GM21423 (cell line): Measurements from ENCODE around the gene NSG1.

Experiments used
- ATAC-seq: cut with Tn5 transposase; IDR thresholded peaks from one replicate; pipeline ENCODE4 v1.9.1; 2021; ENCODE audit warnings: mild to moderate bottlenecking, moderate library complexity; ENCODE audit not compliant: unreplicated experiment

Gene NSG1

DNA sequence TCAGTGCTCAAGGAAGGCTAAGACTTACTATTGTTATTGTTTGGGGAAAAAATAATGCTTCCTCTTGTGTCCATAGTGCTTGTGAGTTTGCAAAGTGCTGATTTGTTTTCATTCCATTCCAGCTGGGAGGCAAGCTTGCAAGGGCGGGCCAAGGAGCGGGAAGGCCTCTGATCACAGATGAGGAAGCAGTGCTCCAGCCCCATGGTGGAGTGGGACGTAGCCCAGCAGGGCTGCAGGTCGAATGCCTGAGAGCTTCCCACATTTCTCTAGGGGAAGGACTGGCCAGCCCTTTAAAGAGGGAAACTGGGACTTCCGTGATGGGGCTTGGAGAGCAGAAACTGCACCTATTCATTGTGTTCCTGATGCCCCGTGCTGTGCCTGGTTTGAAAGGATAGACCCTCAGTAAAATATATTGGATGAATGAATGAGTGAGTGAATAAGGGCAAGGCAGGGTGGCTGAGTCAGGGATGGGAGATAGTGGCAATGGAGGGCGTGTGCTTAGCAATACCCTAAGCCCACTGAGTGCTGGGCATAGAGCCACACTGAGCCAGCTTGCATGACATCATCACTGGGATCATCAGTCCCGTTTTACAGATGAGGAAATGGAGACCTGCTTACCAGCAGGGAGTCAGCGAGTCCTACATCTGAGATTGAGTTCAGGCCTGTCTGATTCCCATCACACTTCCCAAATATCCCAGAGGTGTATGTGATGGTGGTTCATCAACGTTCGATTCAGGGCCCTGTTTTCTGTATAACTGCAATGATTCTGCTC, 17.9 kb upstream of the NSG1 start:
- ATAC-seq, result no peak

DNA sequence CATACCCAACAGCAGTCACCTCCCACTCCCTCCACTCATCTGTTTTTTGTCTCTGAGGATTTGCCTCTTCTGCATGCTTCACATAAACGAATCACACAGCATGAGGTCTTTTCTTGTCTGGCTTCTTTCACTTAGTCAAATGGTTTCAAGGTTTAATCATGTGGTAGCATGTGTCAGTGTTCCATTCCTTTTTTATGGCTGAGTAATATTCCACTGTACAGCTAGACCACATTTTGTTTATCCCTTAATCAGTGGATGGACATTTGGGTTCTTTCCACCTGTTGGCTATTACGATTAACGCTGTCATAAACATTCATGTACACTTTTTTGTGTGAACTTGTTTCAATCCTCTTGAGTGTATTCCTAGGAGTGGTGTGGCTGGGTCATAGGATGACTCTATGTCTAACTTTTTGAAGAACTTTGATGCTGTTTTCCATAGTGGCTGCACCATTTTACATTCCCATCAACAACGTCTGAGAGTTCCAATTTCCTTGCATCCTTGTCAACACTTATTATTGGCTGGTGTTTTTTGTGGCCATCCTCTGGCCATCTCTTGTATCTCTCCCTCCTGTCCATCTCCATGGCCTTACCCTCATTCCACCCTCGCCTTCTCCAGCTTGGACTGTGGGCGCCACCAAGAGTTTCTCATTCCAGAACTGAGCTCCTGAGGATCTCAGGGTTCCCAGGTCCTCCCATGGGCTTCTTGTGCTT, 12.4 kb upstream of the NSG1 start:
- no peak for ATAC-seq

DNA sequence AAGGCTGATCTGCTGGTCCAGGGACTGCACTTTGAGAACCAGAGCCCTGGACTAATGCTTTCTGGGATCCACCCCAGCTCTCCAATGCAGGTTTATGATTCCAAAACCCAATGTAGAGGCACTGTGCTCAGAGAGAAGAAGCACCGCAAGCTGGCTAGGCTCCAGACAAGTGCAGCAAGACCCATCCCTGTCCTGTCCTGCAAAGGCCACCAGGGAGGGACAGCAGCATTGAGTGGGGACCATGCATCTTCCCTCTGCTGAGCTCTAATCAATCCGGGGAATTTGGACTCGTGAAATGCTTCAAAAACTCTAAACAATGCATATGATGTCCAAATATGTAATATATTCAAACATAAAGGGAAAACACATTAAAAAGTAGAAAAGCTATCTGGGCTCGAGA, 10.8 kb upstream of the NSG1 start:
- no peak for ATAC-seq

DNA sequence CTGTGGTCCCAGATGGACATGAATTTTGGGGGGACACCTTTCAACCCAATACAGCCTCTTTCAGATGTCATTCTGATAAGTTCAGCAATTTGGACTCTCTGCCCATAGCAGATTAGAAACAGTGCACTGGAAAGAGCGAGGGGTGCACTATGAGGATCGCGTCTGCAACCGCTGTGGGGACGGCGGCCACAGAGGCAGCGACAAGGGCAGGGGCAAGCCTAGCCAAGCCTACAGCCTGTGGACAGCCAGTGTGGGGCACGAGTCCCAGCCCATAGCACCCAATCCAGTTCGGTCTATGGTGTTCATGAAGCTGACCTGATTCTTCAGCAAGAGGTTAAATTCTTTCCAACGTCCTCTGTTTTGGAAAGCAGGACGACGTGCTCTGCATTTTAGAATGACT, 9.7 kb upstream of the NSG1 start:
- no peak for ATAC-seq

DNA sequence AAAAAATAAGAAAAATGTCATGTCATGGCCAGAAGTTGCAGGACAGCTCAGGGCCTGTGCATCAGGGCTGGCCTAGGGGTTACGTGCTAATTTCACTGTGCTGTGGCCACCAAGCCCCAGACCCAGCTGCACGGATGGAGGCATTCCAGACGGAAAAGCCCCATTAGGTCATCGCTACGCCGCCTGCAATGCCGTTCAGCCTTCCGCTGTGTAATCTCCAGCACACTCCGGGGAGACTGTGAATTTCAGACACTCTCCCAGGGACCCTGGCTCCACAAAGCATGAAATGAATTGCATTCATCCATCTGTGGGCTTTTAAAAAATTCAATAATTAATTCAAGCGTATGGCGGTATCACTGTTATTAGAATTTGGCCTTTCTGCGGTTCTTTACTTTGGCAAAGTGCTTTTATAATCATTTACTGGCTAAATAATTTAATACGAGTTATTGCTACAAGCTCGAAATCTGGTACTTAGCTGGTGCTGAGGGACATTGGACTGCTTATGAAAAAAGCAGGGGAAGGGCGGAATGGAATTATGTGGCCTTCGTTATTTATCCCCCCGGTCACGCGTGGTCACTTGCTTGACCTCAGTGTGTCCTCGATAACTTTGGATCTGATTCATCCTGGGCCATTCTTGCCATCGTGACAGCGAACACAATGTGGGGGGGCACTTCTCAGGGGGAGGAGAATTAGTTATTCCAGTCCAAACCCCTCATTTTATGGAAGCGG, 9.0 kb upstream of the NSG1 start:
- ATAC-seq, result no peak

DNA sequence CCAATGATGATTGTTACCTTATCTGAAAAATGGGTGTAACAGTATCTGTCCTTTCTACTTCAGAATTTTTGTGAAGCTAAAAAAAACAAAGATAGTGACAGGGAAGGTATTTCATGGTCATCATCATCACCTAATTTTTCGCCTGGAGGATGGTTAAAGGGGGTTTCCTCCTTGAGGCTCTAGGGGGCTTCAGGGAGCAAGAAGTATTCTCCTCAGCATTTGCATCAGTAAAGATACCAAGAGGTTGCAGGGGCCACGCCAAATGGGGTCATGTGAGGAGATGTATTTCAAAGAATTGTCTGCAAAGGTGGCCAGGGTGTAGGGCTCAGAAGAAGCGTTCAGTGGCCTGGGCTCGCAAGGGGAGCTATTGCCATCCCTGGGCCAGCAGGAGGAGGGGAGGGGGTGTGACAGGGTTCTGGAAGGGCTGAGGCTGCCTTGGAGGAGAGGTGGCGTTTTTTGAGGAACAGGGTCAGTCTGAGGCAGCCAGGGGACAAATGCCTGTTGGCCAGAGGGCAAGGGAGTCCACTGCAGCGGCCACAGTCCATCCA, 7.3 kb upstream of the NSG1 start:
- ATAC-seq, result no peak

DNA sequence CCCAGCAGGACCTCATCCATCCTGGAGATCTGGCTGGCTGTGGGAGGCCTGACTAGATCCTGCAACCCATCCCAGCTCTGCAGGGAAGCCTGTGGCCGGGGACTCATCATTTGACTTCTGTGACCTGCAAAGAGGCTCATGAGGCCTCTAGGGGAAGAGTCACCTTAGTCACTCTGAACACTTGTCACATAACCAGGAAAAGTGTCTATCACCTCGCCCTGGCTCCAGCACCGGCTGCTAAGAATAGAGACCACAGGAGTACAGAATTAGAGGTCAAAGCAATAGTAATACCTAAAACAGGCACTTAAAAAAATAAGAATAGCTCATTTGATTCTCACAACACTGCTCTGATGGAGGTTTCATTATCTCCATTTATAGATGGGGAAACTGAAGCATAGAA, 3.8 kb upstream of the NSG1 start:
- no peak for ATAC-seq

DNA sequence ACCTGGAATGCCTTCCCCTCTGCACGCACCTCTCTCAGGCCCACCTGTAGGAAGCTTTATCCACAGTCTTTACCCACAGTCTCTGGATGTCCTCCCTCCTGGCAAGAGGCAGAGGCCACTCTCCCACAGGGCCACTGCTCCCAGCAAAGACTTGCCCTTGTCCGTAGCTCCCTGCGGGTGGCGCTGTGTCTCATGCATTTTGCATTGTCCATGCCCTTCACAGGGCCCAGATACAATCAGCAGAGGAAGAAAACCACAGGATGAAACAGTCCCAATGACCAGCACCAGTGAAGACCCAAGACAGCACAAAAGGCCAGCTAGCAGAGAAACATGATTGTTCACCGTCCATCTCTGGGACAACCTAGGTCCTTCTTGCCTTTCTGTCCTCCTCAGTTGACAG, 2.1 kb upstream of the NSG1 start:
- ATAC-seq, result no peak

DNA sequence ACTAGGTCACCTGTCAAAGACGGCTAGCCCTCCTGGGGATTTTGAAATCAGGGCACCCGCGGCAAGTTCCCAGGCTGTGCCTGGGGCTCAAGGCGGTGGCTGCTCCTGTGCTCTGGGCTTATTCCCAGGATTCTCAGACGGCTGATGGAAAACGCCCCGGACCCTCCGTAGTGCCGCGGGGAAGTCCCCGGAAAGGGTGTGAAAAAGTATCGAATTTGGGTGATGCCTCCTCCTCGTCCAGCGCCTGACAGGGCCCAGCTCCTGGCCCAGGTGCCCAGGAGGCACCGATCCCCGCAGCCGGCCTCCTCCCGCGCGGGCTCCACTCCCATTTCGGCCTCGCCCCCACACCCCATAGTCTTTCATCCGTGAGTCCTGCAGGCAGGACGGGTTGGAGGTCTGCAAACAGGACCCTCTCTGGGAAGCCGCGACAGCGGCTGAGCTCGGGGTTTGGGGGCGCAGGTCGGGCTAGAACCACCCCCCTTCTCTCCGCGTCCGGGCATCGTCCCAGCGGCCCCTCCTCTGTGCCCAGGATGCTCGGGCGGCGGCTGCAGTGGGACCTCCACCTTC, 1.1 kb upstream of the NSG1 start:
- no peak for ATAC-seq

DNA sequence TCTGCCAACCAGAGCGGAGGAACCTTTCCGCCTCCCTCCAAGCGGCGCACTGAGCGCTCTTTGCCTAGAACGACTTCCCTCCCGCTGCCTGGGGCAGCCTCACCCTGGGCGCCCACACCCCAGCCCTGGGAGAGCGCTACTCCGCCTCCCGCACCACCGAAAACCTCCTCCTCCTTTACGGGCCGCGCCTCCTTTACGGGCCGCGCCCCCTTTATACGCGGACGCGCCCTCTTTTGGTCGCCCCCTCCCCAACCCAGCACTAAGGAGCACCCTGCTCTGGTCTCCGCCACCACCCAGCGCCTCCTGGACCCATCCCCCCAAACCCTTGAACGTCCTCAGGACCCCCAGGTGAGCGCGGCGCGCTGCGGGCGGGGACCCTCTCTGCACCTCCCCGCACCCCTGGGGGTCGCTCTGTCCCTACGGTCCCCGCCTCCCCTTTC, 586 bp upstream of the NSG1 start:
- no peak for ATAC-seq

DNA sequence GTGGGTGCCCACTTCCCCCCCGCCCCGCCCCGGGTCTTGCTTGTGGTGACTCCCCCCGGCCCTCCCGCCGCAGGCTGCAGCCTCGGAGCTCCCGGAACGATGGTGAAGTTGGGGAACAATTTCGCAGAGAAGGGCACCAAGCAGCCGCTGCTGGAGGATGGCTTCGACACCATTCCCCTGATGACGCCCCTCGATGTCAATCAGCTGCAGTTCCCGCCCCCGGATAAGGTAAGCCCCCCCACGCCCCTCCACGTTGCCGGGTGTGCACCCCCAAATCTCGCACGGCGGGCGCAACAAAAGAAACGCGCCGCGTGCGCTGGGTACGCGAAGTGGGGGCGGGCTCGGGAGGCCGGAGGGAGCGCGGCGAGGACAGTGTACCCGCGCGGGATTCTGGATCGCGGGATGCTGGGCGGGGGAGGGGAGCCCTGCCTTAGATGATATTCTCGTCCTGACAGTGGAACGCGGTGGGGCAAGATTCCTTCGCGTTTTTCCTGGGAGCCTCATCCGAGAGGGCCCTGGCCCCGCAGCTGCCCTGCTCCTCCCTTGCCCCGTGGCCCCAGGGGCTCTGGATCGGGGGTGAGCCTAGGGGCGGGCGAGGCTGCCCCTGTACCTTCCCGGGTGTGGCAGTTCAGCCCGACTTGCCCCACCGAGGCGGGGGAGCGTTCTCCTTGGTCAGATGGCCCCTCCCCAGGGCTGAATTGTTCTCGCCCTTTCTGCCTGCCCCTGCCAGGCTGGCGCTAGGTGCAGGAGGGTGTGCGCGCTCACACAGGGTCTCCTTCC, 819 bp downstream of the NSG1 start:
- no peak for ATAC-seq

DNA sequence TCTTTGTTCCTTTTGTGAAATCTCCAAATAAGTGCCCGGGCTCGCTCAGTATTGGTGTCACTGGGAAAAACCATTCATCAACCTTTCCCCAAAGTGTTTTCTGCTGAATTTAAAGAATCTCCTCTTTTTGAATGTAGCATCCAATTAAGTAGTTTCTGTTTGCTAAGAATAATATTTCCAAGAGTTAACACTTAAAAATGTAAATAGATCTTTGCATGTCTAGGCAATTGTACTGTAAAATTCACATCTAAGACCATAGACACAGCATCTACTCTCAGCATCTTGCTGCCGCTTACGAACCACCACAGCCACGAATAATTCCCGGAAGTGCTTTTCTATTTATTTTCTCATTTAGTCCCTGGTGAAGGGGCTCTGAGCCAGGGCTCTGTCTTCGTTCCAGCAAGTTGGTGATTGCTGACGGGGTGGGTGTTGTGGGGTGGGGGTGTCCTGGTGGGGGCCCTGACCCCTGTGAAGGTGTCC, 1.4 kb downstream of the NSG1 start:
- ATAC-seq, result no peak

DNA sequence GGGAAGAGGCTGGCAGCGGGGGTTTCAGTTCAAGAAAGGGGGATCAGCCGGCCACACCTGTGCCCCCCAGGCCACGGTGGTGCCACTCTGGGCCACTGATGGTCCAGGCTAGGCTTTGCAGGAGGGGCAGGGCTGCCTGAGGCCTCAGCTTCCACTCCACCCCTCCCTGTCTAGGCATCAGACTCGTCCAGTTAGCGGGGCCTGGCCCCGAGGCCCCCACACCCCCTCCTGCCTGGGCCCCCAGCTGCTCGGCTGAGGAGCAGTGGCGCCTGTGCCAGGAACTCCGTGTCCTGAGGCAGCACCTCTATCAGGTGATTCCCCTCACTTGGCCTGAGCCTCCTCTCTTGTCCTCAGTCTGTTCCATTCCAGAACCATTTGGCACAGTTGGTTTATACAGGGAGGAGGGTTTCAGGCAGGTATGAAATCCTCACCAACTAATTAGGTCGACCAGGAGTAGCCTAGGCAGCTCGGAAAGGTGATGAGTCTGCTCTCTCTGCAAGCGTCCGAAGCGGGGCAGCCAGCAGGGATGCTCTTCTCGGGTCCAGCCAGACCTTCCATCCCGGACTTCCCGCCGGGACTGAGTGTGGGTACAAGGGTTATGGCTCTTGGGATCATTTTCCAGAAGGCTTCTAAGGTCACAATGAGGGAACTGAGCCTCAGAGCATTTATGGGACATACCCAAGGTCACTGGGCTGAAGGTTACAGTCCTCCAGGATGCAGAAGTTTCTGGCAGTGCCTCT, 2.1 kb downstream of the NSG1 start:
- ATAC-seq, result no peak

DNA sequence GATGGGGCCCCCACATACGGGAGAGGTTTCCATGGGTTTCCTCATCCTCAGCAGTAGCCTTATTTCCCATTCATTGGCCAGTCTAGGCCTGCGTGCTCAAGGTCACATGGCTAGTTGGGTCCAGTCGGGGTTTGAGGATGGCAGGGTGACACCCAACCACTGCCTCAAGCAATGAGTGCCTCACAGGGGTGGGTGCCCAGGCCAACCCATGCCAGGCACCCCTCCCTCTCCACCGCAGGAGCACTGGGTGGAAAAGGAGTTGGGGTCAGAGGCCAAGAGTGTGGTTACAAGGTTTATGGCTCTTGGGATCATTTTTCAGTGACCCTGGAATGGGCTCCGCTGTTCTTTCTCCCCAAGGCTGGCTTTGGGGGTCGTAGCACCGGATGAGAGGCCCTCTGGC, 3.1 kb downstream of the NSG1 start:
- ATAC-seq, result no peak

DNA sequence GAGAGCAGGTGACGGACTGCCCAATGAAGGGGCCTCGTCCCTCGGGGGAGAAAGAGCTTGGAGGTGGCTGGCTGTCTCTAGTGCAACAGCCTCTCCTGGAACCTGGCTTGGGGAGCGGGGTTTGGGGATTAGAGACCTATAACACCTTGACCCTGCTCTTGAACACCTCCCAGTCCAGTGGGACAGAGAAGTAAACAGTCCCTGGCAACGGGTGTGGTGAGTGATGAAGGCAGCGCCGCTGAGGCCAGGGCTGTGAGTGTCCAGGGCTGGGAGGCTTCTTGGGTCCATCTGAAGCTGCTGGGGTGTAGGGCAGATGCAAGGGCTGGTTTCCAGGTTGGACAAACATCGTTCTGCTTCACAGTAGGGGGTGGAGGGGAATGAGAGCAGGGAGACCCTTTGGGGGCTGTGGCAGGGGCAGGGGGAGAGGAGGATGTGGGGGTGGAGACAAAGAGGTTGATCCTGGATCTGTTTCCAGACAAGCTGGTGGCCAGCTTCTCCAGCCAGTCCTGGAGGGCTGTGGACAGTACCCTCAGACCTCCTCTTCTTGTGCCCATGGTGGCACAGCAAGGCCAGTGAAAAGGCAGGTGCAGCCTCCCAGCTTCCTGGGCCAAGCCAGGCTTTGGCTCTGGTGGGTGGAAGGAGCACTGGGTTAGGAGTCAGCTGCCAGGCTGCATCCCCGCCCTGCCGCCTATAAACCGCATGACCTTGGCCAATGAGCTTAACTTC, 3.8 kb downstream of the NSG1 start:
- no peak for ATAC-seq

DNA sequence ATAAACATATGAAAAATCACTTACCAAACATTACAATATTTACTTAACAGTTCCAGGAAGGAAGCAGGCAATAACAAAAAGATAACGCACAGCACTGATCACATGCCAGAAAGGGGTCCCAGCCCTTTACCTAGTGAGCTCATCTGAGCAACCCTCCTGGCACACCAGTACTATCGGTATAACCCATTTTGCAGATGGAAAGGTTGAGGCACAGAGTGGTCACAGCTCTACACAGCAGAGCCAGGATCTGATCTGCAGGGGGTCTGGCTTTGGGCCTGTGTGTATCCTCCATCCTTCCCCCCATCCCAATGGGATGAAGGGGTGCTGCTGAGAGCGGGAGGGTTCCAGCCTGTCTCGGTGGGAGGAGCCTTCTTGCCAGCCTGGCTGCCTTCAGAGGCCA, 5.0 kb downstream of the NSG1 start:
- ATAC-seq, result no peak

DNA sequence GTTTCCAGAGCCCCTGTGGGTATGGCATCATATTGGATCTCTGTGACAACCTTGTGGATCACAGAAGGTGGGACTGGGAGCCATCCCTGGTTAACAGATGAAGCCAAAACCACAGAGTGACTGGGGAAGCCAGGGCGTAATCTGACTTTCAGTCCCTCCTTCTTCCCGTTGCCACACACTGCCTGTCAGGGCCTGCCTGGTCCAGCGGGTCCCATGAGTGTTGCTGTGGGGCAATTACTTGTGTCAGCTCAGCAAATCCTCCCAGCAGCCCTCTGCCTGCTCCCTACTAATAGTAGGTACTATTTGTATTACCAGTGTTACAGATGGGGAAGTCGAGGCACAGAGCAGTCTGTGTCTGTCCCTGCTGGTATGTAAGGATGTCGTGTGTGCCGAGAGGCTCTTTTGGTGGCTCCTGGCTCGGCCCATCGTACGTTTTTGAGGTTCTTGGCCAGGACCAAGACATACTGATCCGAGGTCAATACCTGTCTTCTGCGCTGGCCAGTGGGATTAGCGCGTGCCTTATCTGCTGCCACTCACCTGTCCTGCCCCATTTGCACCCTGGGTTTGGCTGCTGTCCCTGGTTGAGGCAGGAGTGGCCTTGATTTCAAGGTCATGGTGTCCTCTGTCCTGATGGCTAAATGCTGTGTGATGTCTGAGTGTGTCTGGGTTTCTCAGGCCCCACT, 5.7 kb downstream of the NSG1 start:
- ATAC-seq, result no peak

DNA sequence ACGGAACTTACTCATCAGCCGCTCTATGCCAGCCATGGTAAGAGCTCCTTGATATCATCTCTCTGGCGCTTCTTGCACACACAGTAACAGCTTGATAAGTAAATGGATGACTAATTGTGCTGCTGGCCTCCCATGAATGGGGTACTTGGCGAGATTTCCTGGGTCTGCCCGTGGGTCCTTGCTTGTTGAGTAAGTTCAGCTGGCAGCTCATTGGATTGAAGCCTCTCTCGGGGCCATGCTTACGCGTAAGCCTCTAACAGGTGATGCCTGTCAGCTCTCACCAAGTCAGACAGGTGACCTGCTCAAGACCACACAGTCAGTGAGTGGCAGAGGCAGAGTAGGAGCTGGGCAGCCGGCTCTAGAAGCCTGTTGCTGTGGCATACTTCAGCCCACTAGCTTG, 7.7 kb downstream of the NSG1 start:
- ATAC-seq, result no peak

DNA sequence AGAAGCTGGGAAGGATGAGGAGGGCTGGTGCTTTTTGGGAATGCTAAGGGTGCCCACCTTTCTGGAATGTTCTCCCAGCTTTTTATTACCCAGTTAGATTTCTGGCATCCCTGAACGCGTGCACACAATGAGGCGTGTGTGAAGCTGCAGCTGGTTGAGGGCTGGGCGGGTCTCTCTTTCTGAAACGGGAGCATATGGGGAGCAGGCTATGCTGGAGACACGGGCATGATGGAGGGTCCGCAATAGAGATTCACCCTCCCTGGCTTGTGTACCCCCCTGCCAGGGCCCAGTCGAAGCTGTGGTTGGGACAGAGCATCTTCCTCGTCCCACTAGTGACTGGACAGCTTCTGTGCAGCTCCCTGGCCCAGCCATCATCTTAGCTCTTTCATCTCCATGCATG, 8.5 kb downstream of the NSG1 start:
- ATAC-seq, result no peak
